GM23338 (cell line): ENCODE measurements around the gene PDC.

Experiments used
- CTCF ChIP-seq, 2 experiments: fragments of 200-600 bp in 1 of 2; sonication (generic) in 1 of 2; conservative IDR thresholded peaks; 2 replicates each; pipeline versions ENCODE4 v1.5.1 to v1.6.1; 2016 to 2017; ENCODE audit warnings: antibody characterized with exemption in 2 of 2, low read depth in 2 of 2, mild to moderate bottlenecking in 2 of 2, moderate library complexity in 1 of 2
- EZH2 ChIP-seq: fragments of 200-600 bp; sonication (generic); IDR thresholded peaks from one replicate; pipeline ENCODE4 v1.8.0; 2017; ENCODE audit warnings: antibody characterized with exemption, mild to moderate bottlenecking, low read depth; ENCODE audit not compliant: unreplicated experiment
- POLR2AphosphoS5 ChIP-seq: IDR thresholded peaks from 2 replicates; pipeline ENCODE4 v1.6.1; 2016; ENCODE audit warnings: antibody characterized with exemption, low read depth

GRCh38 chr1:186420311-186420710, 40.6 kb downstream of the PDC start:
- TF ChIP-seq CTCF (conservative IDR thresholded peaks at IDR 0.05; ENCODE audit: low read depth in 2 of 2): no peak
- TF ChIP-seq EZH2: no peak
- TF ChIP-seq POLR2AphosphoS5: no peak
